OCI-M2 (cell line): Measurements from ENCODE around the gene TMEM120B.

ENCODE experiments used
- DNase-seq: peaks from one replicate; lab custom pipeline; 2025; ENCODE audit not compliant: unreplicated experiment; lab: John Stamatoyannopoulos, UW

Gene TMEM120B

DNA sequence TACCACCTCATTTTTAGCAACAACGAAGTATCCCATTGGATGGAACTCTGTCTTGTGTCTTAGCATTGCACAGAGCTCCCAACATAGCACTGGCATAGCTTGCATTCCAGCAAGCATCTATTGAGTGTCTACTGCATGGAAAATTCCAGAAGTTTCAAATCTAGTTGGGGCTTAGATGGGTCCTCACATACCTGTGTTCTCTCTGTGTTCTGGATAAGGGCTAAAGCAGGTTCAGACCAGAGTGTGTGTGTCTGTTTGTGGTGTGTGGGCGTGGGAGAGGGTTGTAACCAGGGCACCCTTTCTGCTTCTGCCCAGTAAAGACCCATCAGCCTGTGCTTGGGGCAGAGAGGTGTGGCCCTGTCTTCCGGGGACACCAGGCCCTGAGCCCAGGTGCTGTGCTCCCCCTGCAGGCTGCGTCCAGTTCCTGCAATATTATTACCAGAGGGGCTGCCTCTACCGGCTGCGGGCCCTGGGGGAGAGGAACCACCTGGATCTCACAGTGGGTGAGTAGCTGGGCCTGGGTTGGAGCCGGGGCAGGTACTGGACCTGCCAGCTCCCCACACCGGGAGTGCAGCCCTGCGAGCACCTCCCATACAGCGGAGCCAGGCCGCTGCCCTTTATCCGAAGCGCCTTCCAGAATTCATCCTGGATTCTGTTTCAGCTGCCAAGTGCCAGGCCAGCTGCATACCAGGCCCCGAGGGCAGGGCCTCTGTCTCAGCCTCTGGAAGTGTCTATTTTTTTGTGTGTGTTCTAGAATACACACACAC, 60.6 kb downstream of the TMEM120B start:
- DNase-seq = no peak

DNA sequence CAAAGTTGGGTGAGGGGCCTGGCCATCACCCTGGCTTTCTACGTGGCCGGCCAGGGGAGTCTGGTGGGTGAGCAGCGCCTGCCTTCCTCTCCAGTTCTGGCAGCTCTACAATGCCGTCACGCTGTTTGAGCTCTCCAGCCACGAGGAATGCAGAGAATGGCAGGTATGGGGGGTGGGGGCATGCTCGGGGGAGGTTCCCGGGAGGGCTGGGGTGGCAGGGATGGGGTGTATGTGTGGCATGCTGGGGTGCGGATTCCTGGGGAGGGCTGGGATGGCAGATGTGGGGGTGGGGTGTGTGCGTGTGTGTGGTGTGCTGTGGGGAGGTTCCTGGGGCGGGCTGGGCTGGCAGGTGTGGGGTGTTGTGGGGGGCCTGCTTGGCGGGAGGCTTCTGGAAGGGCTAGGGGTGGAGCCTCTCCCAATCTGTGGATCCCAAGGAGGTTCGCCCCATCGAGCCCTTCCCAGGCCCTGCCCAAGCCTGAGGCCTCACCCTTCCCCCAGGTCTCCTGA, 62.5 kb downstream of the TMEM120B start:
- no peak for DNase-seq

- no peak for DNase-seq
Observed at GRCh38 chr12:121775501-121775900, 62.9 kb downstream of the TMEM120B start.

DNA sequence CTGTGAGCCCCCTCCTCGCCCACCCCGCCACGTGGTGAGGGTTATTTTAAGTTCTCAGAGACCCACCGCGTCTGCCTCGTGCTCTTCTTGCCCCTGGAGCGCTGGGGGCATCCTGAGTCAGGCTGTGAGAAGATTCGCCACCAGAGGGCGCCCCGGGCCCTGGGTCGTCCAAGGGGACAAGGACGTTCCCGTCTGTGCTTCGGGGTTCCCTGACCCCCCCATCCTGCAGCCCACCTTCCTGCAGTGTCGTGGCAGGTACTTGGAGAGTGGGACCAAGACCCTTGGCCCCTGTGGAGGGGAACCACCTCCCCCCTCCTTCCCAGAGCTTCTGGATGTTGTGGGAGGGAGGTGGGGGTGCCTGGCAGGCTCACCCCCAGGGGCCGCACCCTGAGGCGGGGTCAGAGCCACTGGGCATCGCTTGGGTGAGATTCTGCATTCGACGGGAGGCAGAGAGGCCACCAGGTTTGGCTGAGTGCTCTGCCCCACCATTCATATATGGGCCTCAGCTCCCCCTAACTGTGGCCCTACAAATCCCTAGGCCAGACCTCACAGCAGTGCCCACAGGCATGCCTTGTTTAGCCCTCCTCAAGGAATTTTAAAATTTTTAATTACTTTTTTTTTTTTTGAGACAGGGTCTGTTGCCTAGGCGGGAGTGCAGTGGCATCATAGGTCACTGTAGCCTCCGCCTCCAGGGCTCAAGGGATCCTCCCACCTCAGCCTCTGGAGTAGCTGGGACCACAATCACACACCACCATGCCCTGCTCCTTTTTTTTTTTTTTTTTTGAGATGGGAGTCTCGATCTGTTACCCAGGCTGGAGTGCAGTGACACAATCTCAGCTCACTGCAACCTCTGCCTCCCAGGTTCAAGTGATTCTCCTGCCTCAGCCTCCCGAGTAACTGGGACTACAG, 63.9 kb downstream of the TMEM120B start:
- DNase-seq = no peak

GRCh38 chr12:121778567-121779421, 66.2 kb downstream of the TMEM120B start:
- no peak for DNase-seq

- no peak for DNase-seq
Observed at GRCh38 chr12:121779422-121779895, 66.9 kb downstream of the TMEM120B start.

DNA sequence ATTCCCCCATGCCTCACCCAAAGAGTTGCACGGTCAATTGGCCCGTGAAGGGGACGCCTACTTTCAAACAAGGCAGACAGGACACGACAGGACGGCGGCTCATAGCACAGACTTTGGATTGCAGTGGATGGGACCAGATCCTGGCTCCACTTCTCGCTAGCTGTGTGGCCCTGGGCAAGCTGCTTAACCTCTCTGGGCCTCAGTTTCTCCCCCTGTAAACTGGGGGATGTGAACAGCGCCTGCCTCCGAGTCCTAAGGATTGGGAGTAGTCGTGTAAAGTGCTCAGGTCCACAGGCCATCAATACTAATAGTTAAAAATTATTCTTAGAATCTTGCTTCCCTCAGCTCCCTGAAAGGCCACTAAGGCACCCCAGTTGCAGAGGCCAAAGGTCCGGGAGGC, 67.9 kb downstream of the TMEM120B start:
- DNase-seq = no peak

DNA sequence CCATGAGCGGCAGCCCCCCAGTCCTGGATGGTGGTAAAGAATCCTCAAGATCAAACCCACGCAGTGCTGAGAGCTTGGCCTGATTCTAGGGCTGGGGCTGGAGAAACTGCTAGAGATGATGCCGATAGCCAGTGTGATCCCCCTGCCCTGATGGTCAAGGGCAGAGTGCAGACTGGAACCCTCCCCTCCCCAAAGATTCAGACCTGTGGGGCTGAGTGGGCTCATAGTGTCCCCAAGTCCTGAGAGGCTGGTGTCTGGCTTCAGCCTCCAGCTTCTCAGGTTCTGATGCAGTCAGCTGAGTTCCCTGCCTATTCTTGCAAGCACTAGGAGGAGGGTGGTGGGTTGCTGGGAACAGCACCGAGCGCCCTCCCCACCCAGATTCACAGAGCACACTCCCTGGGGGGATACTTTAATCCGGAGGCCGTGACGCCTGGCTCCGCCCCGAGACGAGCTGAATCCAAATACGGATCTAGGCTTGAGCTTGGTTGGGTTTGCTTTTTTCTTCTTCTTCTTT, 69.0 kb downstream of the TMEM120B start:
- DNase-seq = no peak

DNA sequence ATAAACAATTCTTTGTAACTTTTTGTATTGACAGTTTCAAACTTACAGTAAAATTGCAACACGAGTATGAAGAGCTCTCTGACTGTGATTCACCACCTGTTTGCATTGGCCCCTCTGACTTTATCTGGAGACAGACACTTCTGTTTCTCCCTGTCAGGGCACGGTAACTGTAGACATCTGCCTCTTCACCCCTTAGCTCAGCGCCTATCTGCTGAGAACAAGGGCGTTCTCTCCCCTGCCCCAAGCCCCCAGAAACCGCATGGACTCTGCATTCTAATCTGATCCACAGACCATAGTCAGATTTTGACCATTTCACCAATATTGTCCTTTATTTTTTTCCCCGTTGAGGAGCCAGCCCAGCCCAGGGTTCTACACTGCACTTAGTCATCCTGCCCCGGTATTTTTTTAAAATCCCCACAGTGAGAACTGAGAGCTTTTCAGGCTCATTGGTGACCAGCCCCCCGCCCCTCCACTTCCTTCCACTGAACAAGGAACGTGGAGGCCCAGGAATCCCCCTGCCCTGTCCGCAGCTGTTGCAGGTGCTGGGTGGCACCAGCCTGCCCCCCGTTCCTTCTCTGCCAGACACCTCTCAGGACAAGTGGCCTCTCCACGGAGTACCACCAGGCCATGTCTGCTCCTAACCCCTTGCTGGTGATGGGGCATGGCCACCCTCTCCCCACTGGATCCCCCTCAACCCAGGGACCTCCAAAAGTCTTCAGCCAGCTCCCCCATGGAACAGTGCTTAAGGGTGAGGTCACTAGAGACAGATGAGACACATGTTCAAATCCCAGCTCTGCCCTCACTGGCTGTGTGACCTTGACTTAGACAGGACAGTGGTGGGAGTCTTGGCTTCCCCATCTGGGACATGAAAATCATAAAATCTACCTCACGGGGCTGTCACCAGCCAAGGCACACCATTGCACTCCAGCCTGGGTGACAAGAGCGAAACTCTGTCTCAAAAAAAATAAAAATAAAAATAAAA, 69.7 kb downstream of the TMEM120B start:
- no peak for DNase-seq

- DNase-seq = no peak
Observed at GRCh38 chr12:121783766-121784165, 71.2 kb downstream of the TMEM120B start.

DNA sequence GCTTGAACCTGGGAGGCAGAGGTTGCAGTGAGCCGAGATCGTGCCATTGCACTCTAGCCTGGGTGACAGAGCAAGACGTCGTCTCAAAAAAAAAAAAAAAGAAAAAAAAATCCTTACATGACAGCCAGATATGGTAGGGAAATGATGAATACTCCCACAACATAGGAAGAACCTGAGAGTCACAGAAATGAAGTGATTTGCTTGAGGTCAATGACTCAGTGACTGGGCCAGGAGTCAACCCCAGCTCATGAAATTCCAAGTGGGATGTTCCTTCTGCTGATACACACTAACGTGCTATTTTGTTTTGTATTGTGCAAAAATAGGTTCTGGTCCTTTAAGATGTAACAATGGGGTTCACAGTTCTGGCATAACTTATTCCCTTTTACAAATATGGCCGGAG, 71.9 kb downstream of the TMEM120B start:
- DNase-seq = no peak

- no peak for DNase-seq
Observed at GRCh38 chr12:121786440-121786825, 73.9 kb downstream of the TMEM120B start.

DNA sequence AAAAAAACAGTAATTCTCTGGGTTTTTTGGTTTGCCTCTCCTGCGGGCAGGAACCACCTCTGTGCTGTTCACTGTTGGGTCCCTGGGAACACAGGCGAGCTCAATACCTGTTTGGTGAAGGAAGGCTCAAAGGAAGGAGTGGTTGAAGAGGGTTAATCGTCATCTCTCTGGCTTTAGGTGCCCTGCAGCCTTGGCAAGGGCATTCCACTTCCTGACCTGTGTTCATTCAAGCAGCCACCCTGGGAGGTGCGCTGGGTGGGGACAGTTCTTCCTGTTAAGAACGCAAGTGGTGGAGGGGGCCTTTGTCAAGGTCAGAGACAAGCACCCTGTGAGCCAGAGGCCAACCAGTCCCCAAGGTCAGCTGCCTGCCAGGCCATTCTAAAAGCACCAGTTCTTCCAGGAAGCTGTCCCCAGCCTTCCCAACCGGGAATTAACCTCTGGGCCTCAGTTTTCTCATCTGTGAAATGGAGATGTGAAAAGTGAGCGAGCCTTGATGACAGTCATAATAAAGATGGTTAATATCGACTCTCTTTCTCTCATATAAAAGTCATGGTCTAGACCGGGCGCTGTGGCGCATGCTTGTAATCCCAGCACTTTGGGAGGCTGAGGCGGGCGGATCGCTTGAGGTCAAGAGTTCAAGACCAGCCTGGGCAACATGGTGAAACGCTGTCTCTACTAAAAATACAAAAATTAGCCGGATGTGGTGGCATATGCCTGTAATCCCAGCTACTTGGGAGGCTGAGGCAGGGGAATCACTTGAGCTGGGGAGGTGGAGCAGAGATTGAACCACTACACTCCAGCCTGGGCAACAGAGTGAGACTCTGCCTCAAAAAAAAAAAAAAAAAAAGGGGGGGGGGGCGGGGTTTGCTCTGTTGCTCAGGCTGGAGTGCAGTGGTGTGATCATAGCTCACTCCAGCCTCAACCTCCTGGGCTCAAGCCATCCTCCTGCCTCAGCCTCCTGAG, 74.8 kb downstream of the TMEM120B start:
- no peak for DNase-seq

GRCh38 chr12:121788176-121788818, 75.7 kb downstream of the TMEM120B start:
- no peak for DNase-seq

DNA sequence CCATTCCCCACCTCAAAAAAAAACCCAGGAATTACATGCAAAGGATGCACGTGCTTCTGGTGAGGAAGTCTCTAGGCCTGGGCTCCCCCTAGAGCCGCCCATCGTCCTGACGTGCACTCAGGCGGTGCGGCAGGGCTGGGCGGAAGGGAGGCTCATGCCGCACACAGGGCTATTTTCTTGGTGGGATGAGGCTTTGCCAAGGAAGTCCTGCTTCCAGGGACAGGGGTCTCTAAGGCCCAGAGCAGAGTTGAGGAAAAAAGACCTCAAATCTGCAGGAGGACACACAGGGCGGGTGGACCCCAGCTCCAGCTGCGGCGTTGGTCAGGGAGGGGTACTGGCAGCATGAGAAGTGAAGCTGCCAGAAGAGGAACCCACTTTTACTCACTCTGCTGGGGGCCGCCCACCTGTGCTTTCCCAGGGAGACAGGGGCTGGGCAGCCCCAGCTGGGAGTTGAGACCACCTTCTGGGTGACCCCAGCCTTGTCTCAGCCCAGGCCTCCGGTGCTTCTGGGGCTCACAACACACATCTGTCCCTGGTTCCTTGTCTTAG, 76.8 kb downstream of the TMEM120B start:
- no peak for DNase-seq

GRCh38 chr12:121789800-121790728, 77.5 kb downstream of the TMEM120B start:
- no peak for DNase-seq
